ENCODE measurements around the gene SNX5. TPM values are rescaled to one million over a fixed set of nuclear protein-coding genes. Genes with fewer than 3 reads are reported as not detected.

SNX5 gene
- polyA plus RNA-seq, 1 donor (not counting 4 experiments of a cell fraction or from before 2014, with no cell fraction given): 187 TPM

DNA sequence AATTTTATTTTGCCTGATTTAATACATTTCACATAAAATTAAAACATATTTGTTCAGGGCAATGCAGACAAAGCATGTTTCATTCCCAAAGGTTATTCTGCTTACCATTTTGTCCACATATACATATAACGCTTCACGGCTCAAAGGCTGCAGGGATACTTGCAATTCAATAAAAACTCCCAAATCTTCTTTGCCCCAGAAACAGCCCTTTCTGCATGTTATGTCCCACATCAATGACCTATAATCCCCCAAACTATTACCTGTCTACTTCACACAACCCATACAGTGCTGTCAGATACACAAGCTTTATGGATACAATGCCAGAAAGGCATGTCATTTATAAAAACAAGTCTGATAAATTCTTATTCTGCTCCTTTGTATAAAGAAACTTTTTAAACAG, 20.2 kb downstream of the SNX5 start:
- Histone ChIP-seq H3K9me1 (ENCODE audit: control insufficient read depth, extremely low read depth, insufficient read depth, low read length) (no peaks in the 10 kb centered on the region), H3K79me2 (ENCODE audit: control insufficient read depth, insufficient read depth, low read length) (peaks cover 30% of the 10 kb centered on the region), H3K36me3 (ENCODE audit: control insufficient read depth in 2 of 2, extremely low read depth in 1 of 2, insufficient read depth in 2 of 2, low read length in 2 of 2) (peaks cover 51 to 73% of the 10 kb centered on the region in 2 experiments), H3K9ac (ENCODE audit: control insufficient read depth, extremely low read depth, insufficient read depth, low read length) (no peak overlapping the region), H3K4me1 (ENCODE audit: control insufficient read depth, extremely low read depth, insufficient read depth, low read length) (no peaks in the 10 kb centered on the region), H3K27ac (ENCODE audit: control insufficient read depth, insufficient read depth, low read length) (no peak overlapping the region), H2AFZ (ENCODE audit: control insufficient read depth, low read length) (no peak overlapping the region), H3K4me3 (ENCODE audit: control insufficient read depth in 2 of 3, extremely low read depth in 1 of 3, insufficient read depth in 2 of 3, low read depth in 1 of 3, low read length in 3 of 3) (no peak overlapping the region), H4K20me1 (ENCODE audit: control insufficient read depth, extremely low read depth, insufficient read depth, low read length) (peaks cover 7% of the 10 kb centered on the region), H3K9me3 (ENCODE audit: control insufficient read depth, low read depth, low read length) (no peaks in the 10 kb centered on the region), H3K27me3 (ENCODE audit: control insufficient read depth, extremely low read depth, insufficient read depth, low read length) (no peaks in the 10 kb centered on the region), H3K4me2 (ENCODE audit: control insufficient read depth, extremely low read depth, insufficient read depth, low read depth, low read length) (no peak overlapping the region)
- DNase-seq (ENCODE audit: low read depth, low spot score) (no peak), FAIRE-seq (no peak)
- TF ChIP-seq, protein P1, sequence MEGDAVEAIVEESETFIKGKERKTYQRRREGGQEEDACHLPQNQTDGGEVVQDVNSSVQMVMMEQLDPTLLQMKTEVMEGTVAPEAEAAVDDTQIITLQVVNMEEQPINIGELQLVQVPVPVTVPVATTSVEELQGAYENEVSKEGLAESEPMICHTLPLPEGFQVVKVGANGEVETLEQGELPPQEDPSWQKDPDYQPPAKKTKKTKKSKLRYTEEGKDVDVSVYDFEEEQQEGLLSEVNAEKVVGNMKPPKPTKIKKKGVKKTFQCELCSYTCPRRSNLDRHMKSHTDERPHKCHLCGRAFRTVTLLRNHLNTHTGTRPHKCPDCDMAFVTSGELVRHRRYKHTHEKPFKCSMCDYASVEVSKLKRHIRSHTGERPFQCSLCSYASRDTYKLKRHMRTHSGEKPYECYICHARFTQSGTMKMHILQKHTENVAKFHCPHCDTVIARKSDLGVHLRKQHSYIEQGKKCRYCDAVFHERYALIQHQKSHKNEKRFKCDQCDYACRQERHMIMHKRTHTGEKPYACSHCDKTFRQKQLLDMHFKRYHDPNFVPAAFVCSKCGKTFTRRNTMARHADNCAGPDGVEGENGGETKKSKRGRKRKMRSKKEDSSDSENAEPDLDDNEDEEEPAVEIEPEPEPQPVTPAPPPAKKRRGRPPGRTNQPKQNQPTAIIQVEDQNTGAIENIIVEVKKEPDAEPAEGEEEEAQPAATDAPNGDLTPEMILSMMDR (optimal IDR thresholded peaks at IDR 0.05 in 1 of 3, IDR thresholded peaks at IDR 0.05 in 1 of 3, conservative IDR thresholded peaks at IDR 0.05 in 1 of 3; ENCODE audit: extremely low read depth in 1 of 3, insufficient read depth in 2 of 3, low read length in 3 of 3): no peak
- TF ChIP-seq EZH2 (IDR thresholded peaks at IDR 0.05; ENCODE audit: low read length): no peak
- dilution Hi-C loops (cut with MboI; ENCODE audit: extremely low pct_ligation_motif_present, low sequenced_read_pairs): no loop called here

DNA sequence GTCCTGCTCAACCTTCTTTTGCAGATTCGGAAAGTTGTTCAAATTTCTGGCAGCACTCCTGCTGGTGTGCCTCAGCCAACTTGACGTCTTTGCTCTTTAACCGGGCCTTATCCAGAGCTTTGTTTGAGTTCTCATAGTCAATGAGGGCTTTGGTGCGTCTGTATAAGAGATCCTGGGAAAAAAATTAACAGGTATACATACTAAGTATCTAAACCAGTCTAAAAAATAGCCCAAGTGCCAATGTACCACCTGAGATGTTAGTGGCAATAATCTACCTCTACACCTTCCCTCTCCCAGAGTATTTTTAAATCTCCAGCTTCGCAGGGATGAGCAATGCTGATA, 21.1 kb downstream of the SNX5 start:
- H3K79me2 ChIP-seq (ENCODE audit: control insufficient read depth, insufficient read depth, low read length): peaks cover 20% of the 10 kb centered on the region
- H3K36me3 ChIP-seq (ENCODE audit: control insufficient read depth in 2 of 2, extremely low read depth in 1 of 2, insufficient read depth in 2 of 2, low read length in 2 of 2): peaks cover 51 to 69% of the 10 kb centered on the region in 2 experiments
- no peak overlapping the region for H3K27ac ChIP-seq (ENCODE audit: control insufficient read depth, insufficient read depth, low read length)
- no peak overlapping the region for H2AFZ ChIP-seq (ENCODE audit: control insufficient read depth, low read length)
- no peaks in the 10 kb centered on the region for H3K9me1 ChIP-seq (ENCODE audit: control insufficient read depth, extremely low read depth, insufficient read depth, low read length)
- no peak overlapping the region for H3K9ac ChIP-seq (ENCODE audit: control insufficient read depth, extremely low read depth, insufficient read depth, low read length)
- H4K20me1 ChIP-seq (ENCODE audit: control insufficient read depth, extremely low read depth, insufficient read depth, low read length): peaks cover 7% of the 10 kb centered on the region
- H3K4me1 ChIP-seq (ENCODE audit: control insufficient read depth, extremely low read depth, insufficient read depth, low read length): no peaks in the 10 kb centered on the region
- H3K9me3 ChIP-seq (ENCODE audit: control insufficient read depth, low read depth, low read length): no peaks in the 10 kb centered on the region
- no peak overlapping the region for H3K4me3 ChIP-seq (ENCODE audit: control insufficient read depth in 2 of 3, extremely low read depth in 1 of 3, insufficient read depth in 2 of 3, low read depth in 1 of 3, low read length in 3 of 3)
- dilution Hi-C loops (cut with MboI; ENCODE audit: extremely low pct_ligation_motif_present, low sequenced_read_pairs): no loop called here
- TF ChIP-seq, protein P1 (optimal IDR thresholded peaks at IDR 0.05 in 1 of 3, IDR thresholded peaks at IDR 0.05 in 1 of 3, conservative IDR thresholded peaks at IDR 0.05 in 1 of 3; ENCODE audit: extremely low read depth in 1 of 3, insufficient read depth in 2 of 3, low read length in 3 of 3): no peak
- no peak for TF ChIP-seq EZH2 (IDR thresholded peaks at IDR 0.05; ENCODE audit: low read length)
- H3K27me3 ChIP-seq (ENCODE audit: control insufficient read depth, extremely low read depth, insufficient read depth, low read length): no peaks in the 10 kb centered on the region
- FAIRE-seq (no peak), DNase-seq (ENCODE audit: low read depth, low spot score) (no peak)
- no peak overlapping the region for H3K4me2 ChIP-seq (ENCODE audit: control insufficient read depth, extremely low read depth, insufficient read depth, low read depth, low read length)

Data from keratinocyte (primary cell).